Brain microvascular endothelial cell (primary cell): Measurements from ENCODE around the gene LRMDA.
A peak's percentile ranks its signal among the peaks of the same experiment; 100 is the strongest.

Source experiments
- DNase-seq: peaks from one replicate; pipeline ENCODE4 v3.0.0-alpha.2; 2020
- H3K27ac ChIP-seq: fragments of 250-450 bp; sonication (Bioruptor Pico); 2 replicates; pipeline ENCODE4 v1.5.1; 2020; ENCODE audit warnings: mild to moderate bottlenecking, moderate library complexity
- H3K27me3 ChIP-seq: fragments of 250-450 bp; sonication (Bioruptor Pico); replicated peaks from 2 replicates; pipeline ENCODE4 v1.5.1; 2020; ENCODE audit warnings: mild to moderate bottlenecking
- H3K36me3 ChIP-seq: fragments of 250-450 bp; sonication (Bioruptor Pico); replicated peaks from 2 replicates; pipeline ENCODE4 v1.5.1; 2020; ENCODE audit warnings: mild to moderate bottlenecking
- H3K4me3 ChIP-seq: 2 replicates; pipeline ENCODE4 v1.5.1; 2011; ENCODE audit warnings: low read depth, mild to moderate bottlenecking, control low read depth, low read length, moderate library complexity
- CTCF ChIP-seq: IDR thresholded peaks from 2 replicates; pipeline ENCODE4 v1.5.1; 2011; ENCODE audit warnings: low read depth, mild to moderate bottlenecking, moderate library complexity, low read length, control low read depth, inconsistent platforms; ENCODE audit errors: missing control alignments
- in situ Hi-C: cut with HindIII; loops from 2 replicates; pipeline ENCODE4 v1.10.0; 2017; ENCODE audit warnings: low sequenced_read_pairs, low pct_ligation_motif_present

LRMDA gene

GRCh38 chr10:76357726-76358415 lies 926.4 kb downstream of the LRMDA start:
- in situ Hi-C loops: no loop called here
- H3K27ac ChIP-seq: no peak overlapping the region
- no peak for DNase-seq
- H3K27me3 ChIP-seq: no peaks in the 10 kb centered on the region
- no peak overlapping the region for H3K4me3 ChIP-seq
- TF ChIP-seq CTCF: no peak
- H3K36me3 ChIP-seq: no peaks in the 10 kb centered on the region

DNA sequence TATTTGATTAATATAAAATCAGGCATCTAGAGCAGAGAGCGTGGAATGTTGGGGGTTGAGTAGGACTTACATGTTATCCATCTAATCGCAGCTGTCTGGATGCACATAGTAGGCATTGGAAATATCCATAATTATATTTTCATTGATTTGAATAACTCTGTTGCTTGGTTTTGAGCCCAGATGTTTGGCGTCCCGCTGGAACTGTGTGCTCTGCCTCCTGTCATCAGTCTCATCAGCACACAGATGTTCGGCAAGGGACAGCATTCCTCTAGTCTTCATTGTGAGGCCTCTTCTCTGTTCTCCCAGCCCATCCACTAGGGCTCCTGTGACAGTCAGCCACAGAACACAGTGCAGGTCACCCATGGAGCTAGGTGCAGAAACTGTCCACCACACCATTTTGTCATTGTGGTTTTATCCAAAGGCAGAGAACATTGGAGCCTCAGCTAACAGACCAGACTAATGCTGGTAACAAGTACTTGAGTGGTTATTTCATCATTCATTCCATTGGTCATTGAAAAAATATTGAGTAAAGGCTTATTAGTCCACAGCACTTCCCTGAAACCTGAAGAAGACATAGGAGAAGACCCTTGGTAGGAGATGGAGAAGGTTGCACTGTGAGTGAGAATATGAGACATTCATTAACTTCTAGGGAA lies 927.4 kb downstream of the LRMDA start:
- TF ChIP-seq CTCF: no peak
- no peaks in the 10 kb centered on the region for H3K36me3 ChIP-seq
- in situ Hi-C loops: no loop called here
- DNase-seq: no peak
- H3K27me3 ChIP-seq: no peaks in the 10 kb centered on the region
- no peak overlapping the region for H3K4me3 ChIP-seq
- H3K27ac ChIP-seq: no peak overlapping the region

- no peak for TF ChIP-seq CTCF
- H3K27ac ChIP-seq: no peak overlapping the region
- in situ Hi-C loops: no loop called here
- no peak overlapping the region for H3K4me3 ChIP-seq
- H3K36me3 ChIP-seq: no peaks in the 10 kb centered on the region
- H3K27me3 ChIP-seq: no peaks in the 10 kb centered on the region
- DNase-seq: no peak
Measured at GRCh38 chr10:76375761-76376160, 944.3 kb downstream of the LRMDA start.

GRCh38 chr10:76382381-76382851 lies 951.0 kb downstream of the LRMDA start:
- Histone ChIP-seq H3K27me3 (no peaks in the 10 kb centered on the region), H3K36me3 (no peaks in the 10 kb centered on the region), H3K4me3 (no peak overlapping the region), H3K27ac (no peak overlapping the region)
- DNase-seq: peak; percentile 27
- in situ Hi-C loops: no loop called here
- TF ChIP-seq CTCF: no peak

- no peak for DNase-seq
- H3K27ac ChIP-seq: no peak overlapping the region
- in situ Hi-C loops: no loop called here
- TF ChIP-seq CTCF: no peak
- no peaks in the 10 kb centered on the region for H3K27me3 ChIP-seq
- no peaks in the 10 kb centered on the region for H3K36me3 ChIP-seq
- no peak overlapping the region for H3K4me3 ChIP-seq
Measured at GRCh38 chr10:76388321-76389023, 957.0 kb downstream of the LRMDA start.
